Skeletal muscle tissue (tissue), 4 donors: ENCODE data around the gene MATN1. TPM values are rescaled to one million over a fixed set of nuclear protein-coding genes. Genes with fewer than 3 reads are reported as not detected.

Source experiments
- H3K27ac ChIP-seq: one replicate; pipeline ENCODE4 v1.7.0; 2013; ENCODE audit warnings: mild to moderate bottlenecking, low read depth, low read length, inconsistent platforms
- H3K27me3 ChIP-seq, 3 donors: one replicate each; pipeline ENCODE4 v1.7.0; 2013; ENCODE audit warnings: low read length in 3 of 3; ENCODE audit not compliant: control insufficient read depth in 3 of 3, insufficient read depth in 3 of 3
- H3K36me3 ChIP-seq, 3 donors: one replicate each; pipeline ENCODE4 v1.7.0; 2013; ENCODE audit warnings: low read length in 3 of 3; ENCODE audit not compliant: control insufficient read depth in 3 of 3, insufficient read depth in 3 of 3
- H3K4me1 ChIP-seq, 3 donors: one replicate each; pipeline ENCODE4 v1.7.0; 2013; ENCODE audit warnings: low read length in 3 of 3, mild to moderate bottlenecking in 3 of 3; ENCODE audit not compliant: control insufficient read depth in 3 of 3, insufficient read depth in 3 of 3
- H3K4me3 ChIP-seq, 3 donors: one replicate each; pipeline ENCODE4 v1.7.0; 2013; ENCODE audit warnings: low read length in 3 of 3
- H3K9ac ChIP-seq, 3 donors: one replicate each; pipeline ENCODE4 v1.7.0; 2013; ENCODE audit warnings: low read length in 3 of 3, mild to moderate bottlenecking in 3 of 3, moderate library complexity in 2 of 3, low read depth in 1 of 3
- H3K9me3 ChIP-seq, 3 donors: one replicate each; pipeline ENCODE4 v1.7.0; 2013; ENCODE audit warnings: low read length in 3 of 3; ENCODE audit not compliant: control insufficient read depth in 3 of 3
- total RNA-seq: library from RNA; depleted of rRNA; stranded (reverse); fragments of >200 nt; gene quantifications from one replicate; pipeline ENCODE4 v1.2.3, GENCODE V29; 2014
- donor health status: Osteomylitis.

MATN1 gene
- total RNA-seq, 1 donor from 2014 or later = 1.6 TPM

DNA sequence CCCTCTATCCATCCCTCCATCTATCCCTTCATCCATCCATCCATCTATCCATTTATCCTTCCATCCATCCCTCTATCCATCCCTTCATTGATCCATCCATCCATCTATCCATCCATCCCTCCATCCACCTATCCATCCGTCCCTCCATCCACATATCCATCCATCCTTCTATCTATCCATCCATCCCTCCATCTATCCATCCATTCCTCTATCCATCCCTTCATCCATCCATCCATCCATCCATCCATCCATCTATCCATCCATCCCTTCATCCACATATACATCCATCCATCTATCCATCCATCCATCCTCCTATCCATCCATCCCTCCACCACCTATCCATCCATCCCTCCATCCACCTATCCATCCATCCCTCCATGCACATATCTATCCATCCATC lies 23.6 kb downstream of the MATN1 start:
- no peak overlapping the region for H3K27ac ChIP-seq
- H3K4me3 ChIP-seq = no peak overlapping the region
- no peaks in the 10 kb centered on the region for H3K9me3 ChIP-seq
- peaks cover 7 to 17% (median 12%) of the 10 kb centered on the region in 3 donors for H3K4me1 ChIP-seq
- H3K36me3 ChIP-seq = no peaks in the 10 kb centered on the region
- H3K9ac ChIP-seq = no peak overlapping the region
- peaks cover 0 to 3% (median 0%) of the 10 kb centered on the region in 3 donors for H3K27me3 ChIP-seq

DNA sequence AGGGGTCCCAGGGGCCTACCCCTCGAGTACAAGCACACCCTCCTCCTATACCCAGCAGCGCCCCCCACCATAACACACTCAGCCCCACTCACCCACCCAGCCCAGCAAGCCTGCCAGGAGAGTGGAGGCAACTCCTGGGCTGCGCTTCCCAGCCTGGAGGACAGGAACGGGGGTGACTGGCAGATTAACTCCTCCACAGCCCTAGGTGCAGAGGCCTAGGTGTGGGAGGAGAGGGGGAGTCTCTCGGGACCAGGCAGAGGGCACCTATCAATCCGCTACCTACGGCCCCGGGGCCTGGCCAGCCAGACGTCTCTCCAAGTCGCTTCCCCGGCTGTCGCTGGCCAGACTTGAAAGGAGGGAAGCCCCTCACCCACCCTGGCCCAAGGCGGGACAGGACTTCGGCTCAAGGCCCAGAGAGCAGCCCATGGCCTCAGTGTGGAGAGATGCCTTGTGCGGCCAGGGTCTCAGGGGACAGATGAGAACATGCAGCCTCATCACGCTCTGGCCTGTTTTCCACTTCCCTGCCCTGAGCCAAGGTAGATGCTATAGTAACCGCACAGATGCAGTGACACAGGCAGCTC lies 24.9 kb downstream of the MATN1 start:
- Histone ChIP-seq H3K27me3 (peaks cover 0 to 3% (median under 1%) of the 10 kb centered on the region in 3 donors), H3K4me3 (no peak overlapping the region), H3K36me3 (no peaks in the 10 kb centered on the region), H3K27ac (no peak overlapping the region), H3K9ac (peak overlapping the region in 1 of 3 donors; percentile 3), H3K9me3 (no peaks in the 10 kb centered on the region), H3K4me1 (peaks cover 7 to 17% (median 12%) of the 10 kb centered on the region in 3 donors)

DNA sequence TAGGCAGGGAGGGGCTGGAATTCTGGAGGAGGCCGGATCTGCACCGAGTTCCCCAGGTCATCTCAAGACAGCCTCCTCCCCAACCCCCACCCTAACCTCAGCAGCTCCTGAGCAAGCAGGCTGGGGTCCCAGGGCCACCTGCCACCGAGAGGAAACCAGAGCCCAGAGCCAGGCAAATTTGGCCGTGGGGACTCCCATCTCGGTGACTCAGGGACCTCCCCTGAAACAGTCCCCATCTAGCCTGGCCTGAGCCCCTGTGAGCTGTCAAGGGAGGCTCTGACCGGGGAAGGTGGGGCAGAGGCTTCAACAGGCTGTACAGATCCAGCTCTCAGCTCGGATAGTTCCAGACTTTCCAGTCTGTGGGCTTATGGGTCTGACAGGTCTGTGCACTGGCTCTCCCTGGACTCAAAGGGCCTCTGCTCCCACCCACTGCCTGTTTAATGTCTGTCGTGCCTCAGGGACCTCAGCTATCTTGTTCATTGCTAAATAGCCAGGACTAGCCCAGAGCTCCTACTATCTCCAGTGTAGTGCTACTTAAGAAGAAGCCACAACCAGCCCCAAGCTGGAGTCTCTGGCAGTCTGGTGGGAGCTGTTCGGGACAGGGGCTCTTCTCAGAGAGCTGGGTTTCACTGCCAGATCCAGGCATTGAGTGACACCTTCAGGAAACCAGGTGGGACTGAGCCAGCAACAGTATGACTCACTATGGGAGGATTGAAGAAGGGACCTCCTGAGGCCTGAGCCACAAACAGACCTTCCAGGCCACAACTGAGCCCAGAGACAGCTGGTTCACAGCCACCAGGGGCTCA lies 25.6 kb downstream of the MATN1 start:
- Histone ChIP-seq H3K4me1 (peaks cover 7 to 17% (median 12%) of the 10 kb centered on the region in 3 donors), H3K9me3 (no peaks in the 10 kb centered on the region), H3K27me3 (peaks cover 0 to 6% (median 3%) of the 10 kb centered on the region in 3 donors), H3K9ac (no peak overlapping the region), H3K36me3 (no peaks in the 10 kb centered on the region), H3K27ac (no peak overlapping the region), H3K4me3 (no peak overlapping the region)

DNA sequence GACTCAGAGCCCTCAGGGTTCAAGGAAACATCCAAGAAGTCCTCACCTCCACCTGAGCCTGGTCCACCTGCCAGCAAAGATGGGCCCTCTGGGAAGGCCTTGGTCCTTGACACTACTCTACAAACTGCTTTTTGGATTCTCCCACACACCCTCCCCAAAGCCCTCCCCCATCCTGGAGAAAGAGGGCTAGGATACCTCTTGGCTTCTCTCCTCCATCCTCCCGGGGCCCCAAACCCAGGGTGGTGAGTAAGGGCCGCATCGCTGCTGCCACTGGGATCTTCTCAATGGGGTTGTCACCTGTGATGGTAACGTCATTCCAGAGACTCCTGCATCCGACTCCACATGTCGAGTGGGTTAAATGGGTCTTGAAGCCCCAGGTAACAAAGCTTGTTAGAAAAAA lies 26.6 kb downstream of the MATN1 start:
- peaks cover 3 to 13% (median 5%) of the 10 kb centered on the region in 3 donors for H3K27me3 ChIP-seq
- no peaks in the 10 kb centered on the region for H3K36me3 ChIP-seq
- no peaks in the 10 kb centered on the region for H3K9me3 ChIP-seq
- no peak overlapping the region for H3K27ac ChIP-seq
- no peak overlapping the region for H3K9ac ChIP-seq
- peaks cover 7 to 17% (median 12%) of the 10 kb centered on the region in 3 donors for H3K4me1 ChIP-seq
- no peak overlapping the region for H3K4me3 ChIP-seq

DNA sequence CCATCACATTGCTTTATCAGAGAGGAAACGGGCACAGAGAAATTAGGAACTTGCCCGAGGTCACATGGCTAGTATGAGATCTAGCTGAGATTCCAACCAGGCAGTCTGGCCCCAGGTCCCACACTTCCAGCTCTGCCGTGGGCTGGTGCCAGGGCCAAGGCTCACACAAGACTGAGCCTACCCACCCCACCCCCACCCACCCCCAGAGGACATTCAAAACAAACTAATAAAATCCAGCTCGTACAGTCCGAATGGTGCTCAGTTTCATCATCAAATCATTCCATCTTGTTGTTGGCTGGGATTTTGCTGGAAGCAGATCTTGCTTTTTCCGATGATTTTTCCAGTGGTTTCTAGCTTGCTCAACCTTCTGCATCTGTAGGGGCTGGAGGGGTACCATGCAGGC lies 27.9 kb downstream of the MATN1 start:
- Histone ChIP-seq H3K27ac (no peak overlapping the region), H3K9me3 (no peaks in the 10 kb centered on the region), H3K36me3 (no peaks in the 10 kb centered on the region), H3K9ac (no peak overlapping the region), H3K4me3 (no peak overlapping the region), H3K4me1 (peaks cover 6 to 17% (median 7%) of the 10 kb centered on the region in 3 donors), H3K27me3 (peaks cover 3 to 19% (median 5%) of the 10 kb centered on the region in 3 donors)

DNA sequence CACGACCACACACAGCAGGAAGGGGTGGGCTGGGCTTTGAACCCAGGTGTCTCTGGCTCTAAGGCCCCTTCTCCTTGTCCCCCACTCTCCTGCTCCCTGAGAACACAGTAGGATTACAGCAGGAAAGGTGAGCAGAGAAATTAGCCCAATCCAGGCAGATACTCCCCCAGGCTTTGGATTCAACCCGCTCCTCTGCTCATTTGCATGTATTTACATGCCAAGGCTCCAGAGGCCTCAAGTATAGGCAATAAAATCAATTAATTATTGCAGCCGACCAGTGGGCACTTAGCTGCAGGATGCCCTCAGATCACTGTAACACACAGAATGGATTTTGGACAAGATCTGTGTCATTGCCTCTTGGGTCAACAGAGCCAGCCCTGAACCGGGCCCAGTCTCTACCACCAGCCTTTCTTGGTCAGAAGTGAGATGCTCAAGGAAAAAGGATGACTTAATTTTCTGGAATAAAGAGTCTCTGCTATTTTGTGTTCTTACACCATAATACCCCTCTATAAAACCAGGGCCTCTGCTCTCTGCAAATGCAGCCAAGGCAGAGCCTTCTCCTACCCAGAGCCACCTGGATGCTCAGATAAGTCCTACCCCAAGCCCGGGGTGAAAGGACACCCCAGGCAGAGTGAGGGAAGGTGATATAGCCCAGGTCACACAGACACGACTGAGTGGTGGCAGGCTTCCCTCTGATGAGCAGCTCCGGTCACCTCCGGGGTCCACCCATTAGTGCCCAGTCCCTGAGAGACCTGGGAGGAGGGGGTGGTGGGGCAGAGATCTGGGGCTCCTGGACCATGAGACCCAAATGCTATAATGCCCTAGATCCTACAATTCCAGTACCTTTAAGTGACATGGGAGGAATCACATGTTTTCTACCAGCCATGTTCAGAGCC lies 28.9 kb downstream of the MATN1 start:
- Histone ChIP-seq H3K27ac (no peak overlapping the region), H3K4me3 (no peak overlapping the region), H3K27me3 (peaks cover 5 to 19% (median 6%) of the 10 kb centered on the region in 3 donors), H3K9ac (no peak overlapping the region), H3K36me3 (no peaks in the 10 kb centered on the region), H3K9me3 (no peaks in the 10 kb centered on the region), H3K4me1 (peaks cover 6 to 15% (median 7%) of the 10 kb centered on the region in 3 donors)

DNA sequence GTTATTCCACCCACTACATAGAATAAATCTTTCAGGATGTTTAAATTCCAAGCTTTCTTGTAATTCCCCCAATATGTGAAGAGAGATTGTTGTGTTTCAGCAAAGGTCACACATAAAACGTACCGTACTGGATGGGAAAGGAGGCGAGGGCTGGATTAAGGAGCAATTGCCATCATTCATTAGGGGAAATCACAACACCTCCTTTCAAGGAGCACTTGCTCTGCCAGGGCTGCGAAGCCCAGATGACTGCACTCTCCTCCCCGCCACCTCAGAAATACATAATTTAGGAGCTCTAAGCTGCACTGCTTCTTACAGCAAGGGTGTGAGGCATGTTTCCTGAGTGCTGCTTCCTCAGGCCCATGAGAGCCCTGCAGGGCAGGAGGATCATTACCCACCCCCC lies 29.6 kb downstream of the MATN1 start:
- Histone ChIP-seq H3K4me1 (peaks cover 6 to 15% (median 7%) of the 10 kb centered on the region in 3 donors), H3K27ac (no peak overlapping the region), H3K9ac (no peak overlapping the region), H3K9me3 (no peaks in the 10 kb centered on the region), H3K27me3 (peaks cover 5 to 23% (median 11%) of the 10 kb centered on the region in 3 donors), H3K4me3 (no peak overlapping the region), H3K36me3 (no peaks in the 10 kb centered on the region)

DNA sequence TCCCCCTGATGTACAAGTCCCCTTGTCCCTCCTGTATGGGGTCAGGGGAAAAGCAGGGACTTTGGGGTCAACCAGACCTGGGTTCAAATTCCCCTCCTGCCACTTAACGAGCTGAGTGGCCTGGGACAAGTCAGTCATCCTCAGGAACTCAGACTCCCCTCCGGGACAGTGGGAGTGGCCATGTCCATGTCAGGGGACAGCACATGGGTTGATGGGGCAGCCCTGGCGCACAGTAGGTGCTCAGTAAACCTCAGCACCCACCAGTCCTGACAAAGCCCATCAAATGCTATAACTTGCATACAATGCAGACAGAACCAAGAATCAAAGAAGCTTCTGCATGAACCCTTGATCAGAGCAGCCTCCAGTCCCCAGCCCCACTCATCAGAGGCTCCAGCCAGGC lies 30.0 kb downstream of the MATN1 start:
- Histone ChIP-seq H3K27me3 (peaks cover 5 to 24% (median 12%) of the 10 kb centered on the region in 3 donors), H3K4me3 (no peak overlapping the region), H3K36me3 (no peaks in the 10 kb centered on the region), H3K27ac (no peak overlapping the region), H3K9ac (no peak overlapping the region), H3K9me3 (no peaks in the 10 kb centered on the region), H3K4me1 (peaks cover 4 to 12% (median 6%) of the 10 kb centered on the region in 3 donors)

DNA sequence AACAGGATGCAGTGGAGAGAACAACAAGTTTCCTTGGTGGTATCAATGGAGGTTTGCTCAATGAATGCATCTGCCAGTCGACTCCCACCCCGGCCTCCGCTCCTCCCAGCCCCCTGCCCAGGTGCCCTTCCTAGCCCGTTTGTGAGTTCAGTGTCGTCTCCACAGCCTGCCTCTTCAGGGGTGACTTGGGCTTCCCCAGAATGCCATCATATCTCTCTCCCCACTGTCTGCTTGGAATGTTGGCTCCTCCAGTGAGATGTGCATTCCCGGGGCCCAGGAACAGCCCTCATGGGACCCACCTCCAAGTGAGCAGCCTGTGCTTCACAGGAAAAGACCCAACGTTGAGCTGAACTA lies 30.5 kb downstream of the MATN1 start:
- H3K9me3 ChIP-seq = no peaks in the 10 kb centered on the region
- peaks cover 5 to 24% (median 12%) of the 10 kb centered on the region in 3 donors for H3K27me3 ChIP-seq
- H3K27ac ChIP-seq = no peak overlapping the region
- H3K4me1 ChIP-seq = peaks cover 0 to 10% (median 6%) of the 10 kb centered on the region in 3 donors
- H3K36me3 ChIP-seq = no peaks in the 10 kb centered on the region
- no peak overlapping the region for H3K4me3 ChIP-seq
- no peak overlapping the region for H3K9ac ChIP-seq
